GM12801 (cell line): ENCODE results near the gene KIF9.

Experiments
- CTCF ChIP-seq: IDR thresholded peaks from one replicate; pipeline ENCODE4 v1.5.1; 2011; ENCODE audit warnings: control low read depth; ENCODE audit not compliant: insufficient read length; ENCODE audit errors: extremely low read depth

The KIF9 gene

GRCh38 chr3:47204875-47205274 is 77.7 kb downstream of the KIF9 start:
- TF ChIP-seq CTCF: no peak

GRCh38 chr3:47202542-47202941 is 80.1 kb downstream of the KIF9 start:
- no peak for TF ChIP-seq CTCF

- TF ChIP-seq CTCF: no peak
Observed at GRCh38 chr3:47197287-47197686, 85.3 kb downstream of the KIF9 start.

GRCh38 chr3:47194994-47195393 is 87.6 kb downstream of the KIF9 start:
- no peak for TF ChIP-seq CTCF

- TF ChIP-seq CTCF: no peak
Observed at GRCh38 chr3:47193871-47194859, 88.4 kb downstream of the KIF9 start.

GRCh38 chr3:47186285-47186684 is 96.3 kb downstream of the KIF9 start:
- no peak for TF ChIP-seq CTCF
